Daoy (cell line): ENCODE results near the gene WWOX. TPM values are rescaled to one million over a fixed set of nuclear protein-coding genes. Genes with fewer than 3 reads are reported as not detected.

Experiments
- DNase-seq: peaks from one replicate; pipeline ENCODE4 v3.0.0-alpha.2; 2015; ENCODE audit warnings: low read depth
- total RNA-seq: library from RNA; depleted of rRNA; stranded (reverse); fragments of >200 nt; shearing (Covaris generic); gene quantifications from 2 replicates; pipeline ENCODE4 v1.2.3, GENCODE V29; 2014

WWOX gene
- total RNA-seq, 1 experiment from 2014 or later, result 21.1 TPM

GRCh38 chr16:78731785-78732184 is 632.3 kb downstream of the WWOX start:
- DNase-seq, result no peak

GRCh38 chr16:78732696-78733095 is 633.2 kb downstream of the WWOX start:
- DNase-seq, result no peak

GRCh38 chr16:78735337-78735736 is 635.9 kb downstream of the WWOX start:
- no peak for DNase-seq

GRCh38 chr16:78737630-78738029 is 638.2 kb downstream of the WWOX start:
- DNase-seq, result no peak

- DNase-seq, result no peak
Observed at GRCh38 chr16:78738557-78738956, 639.1 kb downstream of the WWOX start.

- no peak for DNase-seq
Observed at GRCh38 chr16:78740269-78740668, 640.8 kb downstream of the WWOX start.

- peak; percentile 91 for DNase-seq
Observed at GRCh38 chr16:78742501-78743283, 643.2 kb downstream of the WWOX start.

- no peak for DNase-seq
Observed at GRCh38 chr16:78743556-78743955, 644.1 kb downstream of the WWOX start.

GRCh38 chr16:78744099-78744498 is 644.6 kb downstream of the WWOX start:
- no peak for DNase-seq

GRCh38 chr16:78744796-78745107 is 645.3 kb downstream of the WWOX start:
- no peak for DNase-seq

GRCh38 chr16:78745108-78746019 is 645.9 kb downstream of the WWOX start:
- DNase-seq, result no peak

- no peak for DNase-seq
Observed at GRCh38 chr16:78746718-78747117, 647.3 kb downstream of the WWOX start.

GRCh38 chr16:78748220-78748929 is 648.9 kb downstream of the WWOX start:
- no peak for DNase-seq

- no peak for DNase-seq
Observed at GRCh38 chr16:78749745-78750268, 650.4 kb downstream of the WWOX start.

GRCh38 chr16:78750611-78751010 is 651.2 kb downstream of the WWOX start:
- no peak for DNase-seq

- DNase-seq, result no peak
Observed at GRCh38 chr16:78751601-78752000, 652.1 kb downstream of the WWOX start.

GRCh38 chr16:78754713-78755112 is 655.3 kb downstream of the WWOX start:
- no peak for DNase-seq

- DNase-seq, result no peak
Observed at GRCh38 chr16:78755751-78756661, 656.6 kb downstream of the WWOX start.

GRCh38 chr16:78759596-78759995 is 660.1 kb downstream of the WWOX start:
- DNase-seq, result no peak

- no peak for DNase-seq
Observed at GRCh38 chr16:78760611-78761010, 661.2 kb downstream of the WWOX start.

- no peak for DNase-seq
Observed at GRCh38 chr16:78761427-78761826, 662.0 kb downstream of the WWOX start.
